Measurements from ENCODE around the gene PNKD. TPM values are rescaled to one million over a fixed set of nuclear protein-coding genes. Genes with fewer than 3 reads are reported as not detected.

PNKD gene
- total RNA-seq, 1 donor from 2014 or later, result 28.9 TPM

GRCh38 chr2:218362606-218363005, 92.3 kb downstream of the PNKD start:
- H3K9me3 Mint-ChIP-seq (ENCODE audit: low read depth), result no peaks in the 10 kb centered on the region
- TF ChIP-seq CTCF (IDR thresholded peaks at IDR 0.05), result no peak
- no peak overlapping the region for H3K4me3 Mint-ChIP-seq (ENCODE audit: unreplicated experiment)
- H3K4me1 Mint-ChIP-seq (ENCODE audit: low read depth), result no peaks in the 10 kb centered on the region
- no peaks in the 10 kb centered on the region for H3K27me3 Mint-ChIP-seq (ENCODE audit: low read depth)
- H3K36me3 Mint-ChIP-seq (ENCODE audit: low read depth), result no peaks in the 10 kb centered on the region
- no peak overlapping the region for H3K27ac Mint-ChIP-seq (ENCODE audit: unreplicated experiment)
- DNase-seq (ENCODE audit: low spot score), result no peak

DNA sequence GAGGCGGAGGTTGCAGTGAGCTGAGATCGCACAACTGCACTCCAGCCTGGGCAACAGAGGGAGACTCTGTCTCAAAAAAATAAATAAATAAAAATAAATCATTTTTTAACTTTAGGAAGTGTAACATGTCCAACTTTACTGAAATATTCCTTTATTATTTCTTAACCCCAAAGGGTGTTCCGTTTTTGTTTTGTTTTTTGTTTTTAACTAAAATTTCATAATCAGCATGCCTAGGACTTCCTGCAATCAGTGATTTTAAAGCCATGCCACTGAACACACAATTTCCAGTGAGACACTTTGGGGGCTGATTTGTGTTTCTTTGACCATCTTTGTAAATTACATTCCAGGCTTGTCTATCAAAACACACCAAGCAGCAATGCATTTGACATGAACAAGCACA, 93.4 kb downstream of the PNKD start:
- peaks cover 3% of the 10 kb centered on the region for H3K4me1 Mint-ChIP-seq (ENCODE audit: low read depth)

DNA sequence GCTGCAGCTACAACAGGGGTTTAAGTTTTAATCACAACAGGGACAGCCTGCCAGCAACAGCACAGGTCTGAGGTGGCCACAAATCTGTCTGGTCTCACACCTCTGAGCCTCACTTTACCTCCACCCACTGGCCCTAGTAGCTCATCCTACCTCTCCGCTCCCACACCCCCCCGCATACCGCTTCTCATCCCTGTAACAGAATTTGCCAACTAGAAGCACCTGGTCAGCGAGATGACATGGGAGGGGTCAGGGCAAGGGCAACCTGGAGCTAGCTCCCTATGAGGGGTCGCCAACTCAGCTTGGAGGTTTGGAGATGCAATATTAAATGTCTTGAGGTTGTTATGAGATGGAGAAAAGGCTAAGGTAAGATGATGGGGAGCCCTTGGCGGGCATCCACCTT, 93.9 kb downstream of the PNKD start:
- TF ChIP-seq CTCF (IDR thresholded peaks at IDR 0.05), result no peak
- Mint-ChIP-seq H3K27ac (ENCODE audit: unreplicated experiment) (no peak overlapping the region), H3K4me1 (ENCODE audit: low read depth) (peaks cover 3% of the 10 kb centered on the region), H3K27me3 (ENCODE audit: low read depth) (no peaks in the 10 kb centered on the region), H3K36me3 (ENCODE audit: low read depth) (no peaks in the 10 kb centered on the region), H3K4me3 (ENCODE audit: unreplicated experiment) (no peak overlapping the region), H3K9me3 (ENCODE audit: low read depth) (no peaks in the 10 kb centered on the region)
- DNase-seq (ENCODE audit: low spot score), result no peak

More for the DNA sequence above, 93.4 kb downstream of the PNKD start:
- TF ChIP-seq CTCF (IDR thresholded peaks at IDR 0.05), result no peak
- no peak for DNase-seq (ENCODE audit: low spot score)
- Mint-ChIP-seq H3K27ac (ENCODE audit: unreplicated experiment) (no peak overlapping the region), H3K4me3 (ENCODE audit: unreplicated experiment) (no peak overlapping the region), H3K9me3 (ENCODE audit: low read depth) (no peaks in the 10 kb centered on the region), H3K27me3 (ENCODE audit: low read depth) (no peaks in the 10 kb centered on the region), H3K36me3 (ENCODE audit: low read depth) (no peaks in the 10 kb centered on the region)

DNA sequence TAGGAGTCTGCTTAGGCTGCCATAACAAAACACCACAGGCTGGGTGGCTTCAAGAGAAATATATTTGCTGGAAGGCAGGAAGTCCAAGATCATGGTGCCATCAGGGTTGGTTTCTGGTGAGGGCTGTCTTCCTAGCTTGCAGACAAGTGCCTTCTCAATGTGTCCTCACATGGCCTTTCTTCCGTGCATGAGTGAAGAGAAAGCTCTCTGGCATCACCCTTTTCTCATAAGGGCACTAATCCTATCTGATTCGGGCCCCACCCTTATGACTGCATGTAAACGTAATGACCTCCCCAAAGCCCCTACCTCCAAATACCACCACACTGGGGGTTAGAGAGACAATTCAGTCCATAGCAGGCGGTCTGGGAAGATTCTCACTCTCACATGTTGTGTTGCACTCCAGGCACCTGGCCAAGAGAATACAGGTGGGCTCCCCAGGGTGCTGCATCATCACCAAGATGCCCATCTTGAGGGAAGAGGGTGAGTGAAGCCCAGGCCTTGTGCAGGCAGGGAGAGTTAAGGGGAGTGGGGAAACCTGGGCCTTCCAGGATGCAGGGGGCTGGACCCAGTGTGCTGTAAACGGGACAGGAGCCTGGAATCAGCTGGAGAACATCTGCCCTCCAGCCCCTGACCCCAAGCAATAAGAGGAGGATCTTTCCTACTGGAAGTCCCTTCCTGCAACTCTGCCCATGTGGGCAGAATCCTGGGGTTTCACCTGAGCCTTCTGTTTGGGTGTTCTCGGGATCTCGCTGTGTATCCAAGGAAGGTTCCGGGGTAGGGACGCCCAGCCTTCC, 96.5 kb downstream of the PNKD start:
- no peak for TF ChIP-seq CTCF (IDR thresholded peaks at IDR 0.05)
- Mint-ChIP-seq H3K4me1 (ENCODE audit: low read depth) (peaks cover 10% of the 10 kb centered on the region), H3K27ac (ENCODE audit: unreplicated experiment) (no peak overlapping the region), H3K36me3 (ENCODE audit: low read depth) (no peaks in the 10 kb centered on the region), H3K4me3 (ENCODE audit: unreplicated experiment) (peak overlapping the region; percentile 65), H3K27me3 (ENCODE audit: low read depth) (no peaks in the 10 kb centered on the region), H3K9me3 (ENCODE audit: low read depth) (no peaks in the 10 kb centered on the region)
- DNase-seq (ENCODE audit: low spot score), result no peak

- TF ChIP-seq CTCF (IDR thresholded peaks at IDR 0.05), result no peak
- H3K4me3 Mint-ChIP-seq (ENCODE audit: unreplicated experiment), result peak overlapping the region; percentile 65
- peak overlapping the region; percentile 51 for H3K27ac Mint-ChIP-seq (ENCODE audit: unreplicated experiment)
- no peaks in the 10 kb centered on the region for H3K9me3 Mint-ChIP-seq (ENCODE audit: low read depth)
- H3K36me3 Mint-ChIP-seq (ENCODE audit: low read depth), result no peaks in the 10 kb centered on the region
- no peaks in the 10 kb centered on the region for H3K27me3 Mint-ChIP-seq (ENCODE audit: low read depth)
- peaks cover 10% of the 10 kb centered on the region for H3K4me1 Mint-ChIP-seq (ENCODE audit: low read depth)
- no peak for DNase-seq (ENCODE audit: low spot score)
Measured at GRCh38 chr2:218367415-218368149, 97.3 kb downstream of the PNKD start.
